IMR-90 (cell line): ENCODE measurements around the gene FBXW12.

Experiments
- ELK1 ChIP-seq: fragments of 150-350 bp; IDR thresholded peaks from 2 replicates; pipeline ENCODE4 v1.6.1; 2016; ENCODE audit warnings: low read depth, mild to moderate bottlenecking, low read length, moderate library complexity, borderline replicate concordance
- MAZ ChIP-seq: IDR thresholded peaks from 2 replicates; pipeline ENCODE4 v1.6.1; 2012; ENCODE audit warnings: low read depth, mild to moderate bottlenecking, low read length, improper control_type of control experiment, moderate library complexity, borderline replicate concordance
- POLR2A ChIP-seq: IDR thresholded peaks from 2 replicates; pipeline ENCODE4 v1.6.1; 2012; ENCODE audit warnings: mild to moderate bottlenecking, low read depth, low read length
- RCOR1 ChIP-seq: IDR thresholded peaks from 2 replicates; pipeline ENCODE4 v1.6.1; 2012; ENCODE audit warnings: mild to moderate bottlenecking, low read length, improper control_type of control experiment; ENCODE audit not compliant: insufficient replicate concordance
- RFX5 ChIP-seq: IDR thresholded peaks from 2 replicates; pipeline ENCODE4 v1.8.0; 2012; ENCODE audit warnings: low read depth, mild to moderate bottlenecking, low read length, moderate library complexity
- TF ChIP-seq, protein P1 (sequence below): conservative IDR thresholded peaks from 2 replicates; pipeline ENCODE4 v1.5.1; 2012; ENCODE audit warnings: mild to moderate bottlenecking, low read depth, low read length, improper control_type of control experiment
- TF ChIP-seq, protein P2 (sequence below): fragments of 150-350 bp; IDR thresholded peaks from 2 replicates; pipeline ENCODE4 v1.6.1; 2017; ENCODE audit warnings: mild to moderate bottlenecking, antibody characterized with exemption, low read length, low read depth

DNA sequence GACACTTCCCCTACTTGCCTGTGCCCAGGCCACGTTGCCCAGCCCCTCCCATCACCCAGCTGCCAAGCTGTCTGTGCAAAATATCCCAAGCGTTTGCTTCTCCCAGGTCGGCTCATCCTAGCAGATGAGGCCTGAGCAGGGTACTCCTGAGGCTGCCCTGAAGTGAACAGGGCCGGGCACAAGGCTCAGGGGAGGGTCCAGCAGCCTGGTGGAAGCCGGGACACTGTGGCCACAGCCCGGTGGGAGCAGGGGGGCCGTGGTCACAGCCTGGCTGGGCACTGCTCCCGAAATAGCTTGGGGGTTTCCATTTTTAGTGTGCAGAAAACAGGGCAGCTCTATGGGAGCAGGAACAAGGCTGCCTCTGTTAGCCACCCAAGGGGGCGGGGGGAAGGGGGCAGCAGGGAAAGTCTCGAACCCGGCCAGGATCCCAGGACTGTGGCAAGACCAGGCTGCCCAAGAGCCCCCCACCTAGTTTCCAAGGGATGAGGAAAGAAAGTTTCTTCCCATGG lies 54.4 kb downstream of the FBXW12 start:
- TF ChIP-seq POLR2A (no peak), MAZ (no peak), ELK1 (no peak), RCOR1 (no peak), RFX5 (no peak)
- TF ChIP-seq, protein P1, sequence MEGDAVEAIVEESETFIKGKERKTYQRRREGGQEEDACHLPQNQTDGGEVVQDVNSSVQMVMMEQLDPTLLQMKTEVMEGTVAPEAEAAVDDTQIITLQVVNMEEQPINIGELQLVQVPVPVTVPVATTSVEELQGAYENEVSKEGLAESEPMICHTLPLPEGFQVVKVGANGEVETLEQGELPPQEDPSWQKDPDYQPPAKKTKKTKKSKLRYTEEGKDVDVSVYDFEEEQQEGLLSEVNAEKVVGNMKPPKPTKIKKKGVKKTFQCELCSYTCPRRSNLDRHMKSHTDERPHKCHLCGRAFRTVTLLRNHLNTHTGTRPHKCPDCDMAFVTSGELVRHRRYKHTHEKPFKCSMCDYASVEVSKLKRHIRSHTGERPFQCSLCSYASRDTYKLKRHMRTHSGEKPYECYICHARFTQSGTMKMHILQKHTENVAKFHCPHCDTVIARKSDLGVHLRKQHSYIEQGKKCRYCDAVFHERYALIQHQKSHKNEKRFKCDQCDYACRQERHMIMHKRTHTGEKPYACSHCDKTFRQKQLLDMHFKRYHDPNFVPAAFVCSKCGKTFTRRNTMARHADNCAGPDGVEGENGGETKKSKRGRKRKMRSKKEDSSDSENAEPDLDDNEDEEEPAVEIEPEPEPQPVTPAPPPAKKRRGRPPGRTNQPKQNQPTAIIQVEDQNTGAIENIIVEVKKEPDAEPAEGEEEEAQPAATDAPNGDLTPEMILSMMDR = no peak
- TF ChIP-seq, protein P2, sequence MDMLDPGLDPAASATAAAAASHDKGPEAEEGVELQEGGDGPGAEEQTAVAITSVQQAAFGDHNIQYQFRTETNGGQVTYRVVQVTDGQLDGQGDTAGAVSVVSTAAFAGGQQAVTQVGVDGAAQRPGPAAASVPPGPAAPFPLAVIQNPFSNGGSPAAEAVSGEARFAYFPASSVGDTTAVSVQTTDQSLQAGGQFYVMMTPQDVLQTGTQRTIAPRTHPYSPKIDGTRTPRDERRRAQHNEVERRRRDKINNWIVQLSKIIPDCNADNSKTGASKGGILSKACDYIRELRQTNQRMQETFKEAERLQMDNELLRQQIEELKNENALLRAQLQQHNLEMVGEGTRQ = no peak
